RWPE1 (cell line): ENCODE results near the gene PCBP3.

ENCODE experiments used
- CTCF ChIA-PET: fragments of 350-600 bp; sonication (Branson Sonifier 250); formaldehyde crosslinking; extraction: SDS; loops from one replicate; lab custom pipeline; 2021; lab: Yijun Ruan, JAX
- POLR2A ChIA-PET: fragments of 400-600 bp; formaldehyde crosslinking; extraction: SDS; loops from one replicate; lab custom pipeline; 2020; ENCODE audit warnings: antibody characterized with exemption; ENCODE audit not compliant: low non-redundant PET; lab: Yijun Ruan, JAX
- DNase-seq: peaks from one replicate; pipeline ENCODE4 v3.0.0; 2012; ENCODE audit warnings: low spot score
- H3K27ac ChIP-seq: fragments of 450-650 bp; 2 replicates; pipeline ENCODE4 v1.5.1; 2017
- TF ChIP-seq, protein P1 (sequence below): fragments of 450-650 bp; conservative IDR thresholded peaks from 2 replicates; pipeline ENCODE4 v1.5.1; 2017; ENCODE audit warnings: low read depth, mild to moderate bottlenecking

The PCBP3 gene

DNA sequence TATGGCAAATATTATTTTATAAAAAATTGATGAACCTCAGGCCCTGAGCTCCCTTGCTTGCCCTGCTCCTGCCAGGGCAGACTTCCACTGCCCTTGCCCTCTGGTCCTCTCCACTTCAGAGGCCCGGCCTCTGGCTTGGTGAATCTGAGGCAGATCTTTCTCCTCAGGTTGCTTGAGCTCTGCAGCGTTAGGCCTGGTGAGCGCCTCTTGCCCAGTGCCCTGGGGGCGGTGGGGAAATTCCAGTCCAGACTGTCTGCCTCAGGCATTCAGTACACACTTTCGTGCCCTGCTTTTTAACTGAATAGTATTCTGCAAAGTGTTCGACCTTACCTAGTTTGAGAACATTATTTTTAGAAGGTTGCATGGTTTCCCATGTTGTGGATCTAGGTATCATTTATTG, 98.2 kb downstream of the PCBP3 start:
- DNase-seq = no peak
- CTCF ChIA-PET = no interaction called here
- TF ChIP-seq, protein P1, sequence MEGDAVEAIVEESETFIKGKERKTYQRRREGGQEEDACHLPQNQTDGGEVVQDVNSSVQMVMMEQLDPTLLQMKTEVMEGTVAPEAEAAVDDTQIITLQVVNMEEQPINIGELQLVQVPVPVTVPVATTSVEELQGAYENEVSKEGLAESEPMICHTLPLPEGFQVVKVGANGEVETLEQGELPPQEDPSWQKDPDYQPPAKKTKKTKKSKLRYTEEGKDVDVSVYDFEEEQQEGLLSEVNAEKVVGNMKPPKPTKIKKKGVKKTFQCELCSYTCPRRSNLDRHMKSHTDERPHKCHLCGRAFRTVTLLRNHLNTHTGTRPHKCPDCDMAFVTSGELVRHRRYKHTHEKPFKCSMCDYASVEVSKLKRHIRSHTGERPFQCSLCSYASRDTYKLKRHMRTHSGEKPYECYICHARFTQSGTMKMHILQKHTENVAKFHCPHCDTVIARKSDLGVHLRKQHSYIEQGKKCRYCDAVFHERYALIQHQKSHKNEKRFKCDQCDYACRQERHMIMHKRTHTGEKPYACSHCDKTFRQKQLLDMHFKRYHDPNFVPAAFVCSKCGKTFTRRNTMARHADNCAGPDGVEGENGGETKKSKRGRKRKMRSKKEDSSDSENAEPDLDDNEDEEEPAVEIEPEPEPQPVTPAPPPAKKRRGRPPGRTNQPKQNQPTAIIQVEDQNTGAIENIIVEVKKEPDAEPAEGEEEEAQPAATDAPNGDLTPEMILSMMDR = no peak
- no peak overlapping the region for H3K27ac ChIP-seq
- POLR2A ChIA-PET = no interaction called here

DNA sequence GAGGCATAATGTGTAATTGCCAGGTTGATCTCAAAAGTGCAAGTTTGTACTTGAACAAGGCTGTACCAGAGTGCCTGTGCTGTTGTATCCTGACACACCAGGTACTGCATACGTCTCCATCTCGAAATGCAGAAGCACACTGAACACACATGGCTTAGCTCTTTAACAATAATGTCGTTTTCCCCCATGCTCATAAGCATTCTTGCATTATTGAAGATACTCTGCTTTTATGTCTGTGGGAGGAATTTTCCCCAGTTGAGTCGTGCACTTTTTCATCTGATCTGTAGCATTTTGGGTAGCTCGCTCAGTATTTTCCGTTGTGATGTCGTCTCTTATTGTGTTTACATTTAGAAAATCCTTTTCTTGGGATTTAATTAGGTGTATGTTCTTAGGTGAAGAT, 98.7 kb downstream of the PCBP3 start:
- POLR2A ChIA-PET = no interaction called here
- H3K27ac ChIP-seq = no peak overlapping the region
- TF ChIP-seq, protein P1 = no peak
- CTCF ChIA-PET = no interaction called here
- no peak for DNase-seq

DNA sequence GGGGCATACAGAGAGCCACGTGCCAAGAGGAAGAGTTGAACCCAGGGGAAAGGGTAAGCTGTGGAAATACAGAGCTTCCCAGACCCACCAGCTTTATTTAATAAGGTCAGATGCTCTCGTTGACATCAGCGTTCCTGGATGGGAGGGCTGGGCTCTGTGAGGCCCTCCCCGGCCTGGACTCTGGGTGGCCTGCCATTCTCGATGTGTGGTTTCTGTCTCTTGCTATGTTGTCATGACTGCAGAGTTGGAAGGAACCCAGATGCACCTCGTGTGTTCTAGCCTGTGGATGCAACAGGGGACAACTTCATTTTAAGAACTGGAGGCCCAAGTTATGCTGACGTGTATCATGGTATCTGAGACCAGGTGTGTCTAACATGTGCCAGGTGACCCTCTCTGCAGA, 101.7 kb downstream of the PCBP3 start:
- POLR2A ChIA-PET = no interaction called here
- CTCF ChIA-PET = no interaction called here
- TF ChIP-seq, protein P1 = no peak
- DNase-seq = no peak
- no peak overlapping the region for H3K27ac ChIP-seq

DNA sequence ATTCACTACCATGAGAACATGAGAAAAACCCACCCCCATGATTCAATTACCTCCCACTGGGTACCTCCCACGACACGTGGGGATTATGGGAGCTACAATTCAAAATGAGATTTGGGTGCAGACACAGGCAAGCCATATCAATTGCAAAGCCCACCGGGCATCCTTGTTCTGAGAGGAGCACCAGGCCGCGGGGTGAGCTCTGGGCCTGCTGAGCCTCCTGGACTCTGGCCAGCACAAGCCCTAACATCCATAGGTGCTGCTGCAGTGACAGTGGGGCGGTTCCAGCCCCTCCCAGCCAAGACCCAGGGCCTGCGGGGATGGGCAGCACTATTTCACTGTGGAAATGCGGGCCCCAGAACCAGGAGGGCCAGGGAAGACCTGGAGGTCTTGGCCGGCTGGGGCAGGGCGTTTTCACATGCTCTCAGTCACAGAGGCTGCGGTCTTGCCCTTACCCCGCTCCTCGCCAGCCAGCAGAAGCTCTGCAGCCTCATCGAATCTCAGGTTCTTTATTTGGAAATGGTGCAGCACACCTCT, 103.8 kb downstream of the PCBP3 start:
- TF ChIP-seq, protein P1 = no peak
- no peak for DNase-seq
- H3K27ac ChIP-seq = peak overlapping the region; percentile 74
- ChIA-PET CTCF (interaction anchor here (0.5 kb wide), 1 partner anchor 105 kb away, joined by 3 read pairs; no protein-coding TSS in a partner anchor), POLR2A (no interaction called here)

DNA sequence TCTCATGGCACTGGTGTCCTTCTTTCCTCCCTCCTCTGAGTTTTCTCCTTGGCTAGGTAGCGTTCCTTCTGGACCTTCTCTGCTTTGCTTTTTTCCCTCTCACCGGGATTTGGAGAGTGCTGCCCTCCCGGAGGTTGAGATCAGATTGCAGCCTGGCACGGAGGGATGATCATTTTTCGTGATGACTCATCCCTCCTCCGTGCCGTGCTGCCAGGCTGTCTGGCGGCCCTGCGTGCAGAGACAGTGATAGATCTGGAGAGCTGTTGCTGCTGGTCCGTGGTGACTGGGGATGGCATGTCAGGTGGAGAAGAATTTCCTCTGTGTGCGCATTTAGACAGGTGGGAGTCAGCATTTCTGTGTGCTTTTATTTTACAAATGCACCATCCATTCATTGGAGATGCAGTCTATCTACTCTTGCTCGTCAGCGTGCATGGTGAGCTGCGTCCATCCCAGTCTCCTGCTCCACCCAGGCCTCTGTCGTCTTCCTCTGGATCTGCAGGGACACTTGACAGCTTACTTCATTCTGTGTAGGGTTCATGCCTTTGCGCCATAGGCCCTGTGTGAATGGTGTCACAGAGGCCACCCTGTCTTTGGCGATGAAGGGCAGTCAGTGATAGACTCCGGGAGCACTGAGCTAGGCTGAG, 104.4 kb downstream of the PCBP3 start:
- TF ChIP-seq, protein P1 = no peak; the same call in 1 of the 2 replicates
- ChIA-PET CTCF (interaction anchor here (0.5 to 0.9 kb wide), 5 partner anchors 12 to 231 kb away, joined by 3 to 6 read pairs (median 4); no protein-coding TSS in a partner anchor), POLR2A (no interaction called here)
- DNase-seq = peak; percentile 82
- H3K27ac ChIP-seq = peak overlapping the region; percentile 74

DNA sequence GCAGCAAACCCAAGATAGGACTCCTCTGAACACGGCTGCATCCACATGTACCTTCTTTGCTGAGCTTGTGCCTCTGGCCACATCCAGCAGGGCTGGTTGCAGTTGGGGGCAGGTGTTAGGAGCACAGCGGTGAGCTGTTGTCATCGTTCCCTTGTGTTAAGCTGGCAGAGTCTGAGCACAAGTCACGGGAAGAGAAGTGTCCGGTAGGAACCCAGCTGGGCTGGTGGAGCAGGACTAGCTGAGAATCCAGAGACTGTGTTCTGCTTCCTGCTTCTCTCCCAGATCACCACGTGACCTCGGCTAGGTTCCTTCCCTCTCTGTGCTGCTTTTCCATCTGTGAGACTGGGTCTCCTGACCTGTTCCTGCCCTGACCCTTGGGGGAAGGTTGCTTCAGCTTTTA, 105.1 kb downstream of the PCBP3 start:
- H3K27ac ChIP-seq = peak overlapping the region; percentile 74
- no peak for DNase-seq
- POLR2A ChIA-PET = no interaction called here
- TF ChIP-seq, protein P1 = no peak
- CTCF ChIA-PET = interaction anchor here (0.7 to 0.9 kb wide), 2 partner anchors 12 to 15 kb away, joined by 4 read pairs; no protein-coding TSS in a partner anchor
